ENCODE data around the gene ACSL3.

DNA sequence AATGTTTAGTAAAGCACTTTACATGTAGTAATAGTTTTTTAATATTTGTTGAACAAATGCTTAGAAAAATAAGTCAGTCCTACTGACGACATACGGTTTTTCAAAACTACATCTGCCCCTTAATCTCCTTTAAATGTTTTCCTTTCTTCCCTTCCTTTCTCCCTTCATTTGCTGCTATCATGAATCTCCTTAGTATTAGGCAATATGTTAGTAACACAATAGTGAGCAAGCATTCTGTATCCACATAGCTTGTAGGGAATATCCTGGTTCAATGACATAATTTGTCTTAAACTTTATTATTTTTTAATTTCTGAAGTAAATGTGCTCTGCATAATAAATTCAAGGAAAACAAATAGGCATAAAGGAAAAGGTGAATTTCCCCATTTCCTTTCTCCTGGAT lies 79.1 kb downstream of the ACSL3 start:
- TF ChIP-seq, protein P1, sequence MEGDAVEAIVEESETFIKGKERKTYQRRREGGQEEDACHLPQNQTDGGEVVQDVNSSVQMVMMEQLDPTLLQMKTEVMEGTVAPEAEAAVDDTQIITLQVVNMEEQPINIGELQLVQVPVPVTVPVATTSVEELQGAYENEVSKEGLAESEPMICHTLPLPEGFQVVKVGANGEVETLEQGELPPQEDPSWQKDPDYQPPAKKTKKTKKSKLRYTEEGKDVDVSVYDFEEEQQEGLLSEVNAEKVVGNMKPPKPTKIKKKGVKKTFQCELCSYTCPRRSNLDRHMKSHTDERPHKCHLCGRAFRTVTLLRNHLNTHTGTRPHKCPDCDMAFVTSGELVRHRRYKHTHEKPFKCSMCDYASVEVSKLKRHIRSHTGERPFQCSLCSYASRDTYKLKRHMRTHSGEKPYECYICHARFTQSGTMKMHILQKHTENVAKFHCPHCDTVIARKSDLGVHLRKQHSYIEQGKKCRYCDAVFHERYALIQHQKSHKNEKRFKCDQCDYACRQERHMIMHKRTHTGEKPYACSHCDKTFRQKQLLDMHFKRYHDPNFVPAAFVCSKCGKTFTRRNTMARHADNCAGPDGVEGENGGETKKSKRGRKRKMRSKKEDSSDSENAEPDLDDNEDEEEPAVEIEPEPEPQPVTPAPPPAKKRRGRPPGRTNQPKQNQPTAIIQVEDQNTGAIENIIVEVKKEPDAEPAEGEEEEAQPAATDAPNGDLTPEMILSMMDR (IDR thresholded peaks at IDR 0.05): no peak
- TF ChIP-seq MXD4 (CRISPR knock-in tag; IDR thresholded peaks at IDR 0.05; ENCODE audit: borderline replicate concordance) (no peak), JUN (CRISPR knock-in tag; IDR thresholded peaks at IDR 0.05) (no peak), ESRRA (CRISPR knock-in tag; IDR thresholded peaks at IDR 0.05; ENCODE audit: borderline replicate concordance) (no peak), ZNF317 (CRISPR knock-in tag; IDR thresholded peaks at IDR 0.05; ENCODE audit: borderline replicate concordance, low read depth) (no peak), CREB1 (CRISPR knock-in tag; IDR thresholded peaks at IDR 0.05) (no peak), SP1 (CRISPR knock-in tag; conservative IDR thresholded peaks at IDR 0.05) (no peak)
- TF ChIP-seq, protein P2, sequence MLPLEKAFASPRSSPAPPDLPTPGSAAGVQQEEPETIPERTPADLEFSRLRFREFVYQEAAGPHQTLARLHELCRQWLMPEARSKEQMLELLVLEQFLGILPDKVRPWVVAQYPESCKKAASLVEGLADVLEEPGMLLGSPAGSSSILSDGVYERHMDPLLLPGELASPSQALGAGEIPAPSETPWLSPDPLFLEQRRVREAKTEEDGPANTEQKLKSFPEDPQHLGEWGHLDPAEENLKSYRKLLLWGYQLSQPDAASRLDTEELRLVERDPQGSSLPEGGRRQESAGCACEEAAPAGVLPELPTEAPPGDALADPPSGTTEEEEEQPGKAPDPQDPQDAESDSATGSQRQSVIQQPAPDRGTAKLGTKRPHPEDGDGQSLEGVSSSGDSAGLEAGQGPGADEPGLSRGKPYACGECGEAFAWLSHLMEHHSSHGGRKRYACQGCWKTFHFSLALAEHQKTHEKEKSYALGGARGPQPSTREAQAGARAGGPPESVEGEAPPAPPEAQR (CRISPR knock-in tag; IDR thresholded peaks at IDR 0.05): no peak
- TF ChIP-seq, protein P3, sequence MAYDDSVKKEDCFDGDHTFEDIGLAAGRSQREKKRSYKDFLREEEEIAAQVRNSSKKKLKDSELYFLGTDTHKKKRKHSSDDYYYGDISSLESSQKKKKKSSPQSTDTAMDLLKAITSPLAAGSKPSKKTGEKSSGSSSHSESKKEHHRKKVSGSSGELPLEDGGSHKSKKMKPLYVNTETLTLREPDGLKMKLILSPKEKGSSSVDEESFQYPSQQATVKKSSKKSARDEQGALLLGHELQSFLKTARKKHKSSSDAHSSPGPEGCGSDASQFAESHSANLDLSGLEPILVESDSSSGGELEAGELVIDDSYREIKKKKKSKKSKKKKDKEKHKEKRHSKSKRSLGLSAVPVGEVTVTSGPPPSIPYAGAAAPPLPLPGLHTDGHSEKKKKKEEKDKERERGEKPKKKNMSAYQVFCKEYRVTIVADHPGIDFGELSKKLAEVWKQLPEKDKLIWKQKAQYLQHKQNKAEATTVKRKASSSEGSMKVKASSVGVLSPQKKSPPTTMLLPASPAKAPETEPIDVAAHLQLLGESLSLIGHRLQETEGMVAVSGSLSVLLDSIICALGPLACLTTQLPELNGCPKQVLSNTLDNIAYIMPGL (CRISPR knock-in tag; IDR thresholded peaks at IDR 0.05): no peak
- TF ChIP-seq, protein P4, sequence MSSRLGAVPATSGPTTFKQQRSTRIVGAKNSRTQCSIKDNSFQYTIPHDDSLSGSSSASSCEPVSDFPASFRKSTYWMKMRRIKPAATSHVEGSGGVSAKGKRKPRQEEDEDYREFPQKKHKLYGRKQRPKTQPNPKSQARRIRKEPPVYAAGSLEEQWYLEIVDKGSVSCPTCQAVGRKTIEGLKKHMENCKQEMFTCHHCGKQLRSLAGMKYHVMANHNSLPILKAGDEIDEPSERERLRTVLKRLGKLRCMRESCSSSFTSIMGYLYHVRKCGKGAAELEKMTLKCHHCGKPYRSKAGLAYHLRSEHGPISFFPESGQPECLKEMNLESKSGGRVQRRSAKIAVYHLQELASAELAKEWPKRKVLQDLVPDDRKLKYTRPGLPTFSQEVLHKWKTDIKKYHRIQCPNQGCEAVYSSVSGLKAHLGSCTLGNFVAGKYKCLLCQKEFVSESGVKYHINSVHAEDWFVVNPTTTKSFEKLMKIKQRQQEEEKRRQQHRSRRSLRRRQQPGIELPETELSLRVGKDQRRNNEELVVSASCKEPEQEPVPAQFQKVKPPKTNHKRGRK (CRISPR knock-in tag; IDR thresholded peaks at IDR 0.05; ENCODE audit: borderline replicate concordance): no peak
- TF ChIP-seq, protein P5, sequence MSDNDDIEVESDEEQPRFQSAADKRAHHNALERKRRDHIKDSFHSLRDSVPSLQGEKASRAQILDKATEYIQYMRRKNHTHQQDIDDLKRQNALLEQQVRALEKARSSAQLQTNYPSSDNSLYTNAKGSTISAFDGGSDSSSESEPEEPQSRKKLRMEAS (CRISPR knock-in tag; IDR thresholded peaks at IDR 0.05): no peak
- TF ChIP-seq, protein P6, sequence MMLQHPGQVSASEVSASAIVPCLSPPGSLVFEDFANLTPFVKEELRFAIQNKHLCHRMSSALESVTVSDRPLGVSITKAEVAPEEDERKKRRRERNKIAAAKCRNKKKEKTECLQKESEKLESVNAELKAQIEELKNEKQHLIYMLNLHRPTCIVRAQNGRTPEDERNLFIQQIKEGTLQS (CRISPR knock-in tag; conservative IDR thresholded peaks at IDR 0.05): no peak

Data from WTC11 (cell line).